ENCODE data around the gene DYSF. TPM values are rescaled to one million over a fixed set of nuclear protein-coding genes. Genes with fewer than 3 reads are reported as not detected.

DYSF gene
- total RNA-seq, 1 donor from 2014 or later, result 72.0 TPM

- Mint-ChIP-seq H3K27me3 (ENCODE audit: unreplicated experiment) (no peaks in the 10 kb centered on the region), H3K27ac (ENCODE audit: unreplicated experiment) (no peak overlapping the region), H3K9me3 (ENCODE audit: unreplicated experiment) (no peaks in the 10 kb centered on the region), H3K4me1 (ENCODE audit: unreplicated experiment) (peaks cover 7% of the 10 kb centered on the region), H3K4me3 (ENCODE audit: unreplicated experiment) (no peak overlapping the region), H3K36me3 (ENCODE audit: unreplicated experiment) (peaks cover 3% of the 10 kb centered on the region)
- TF ChIP-seq CTCF (IDR thresholded peaks at IDR 0.05), result no peak
- DNase-seq (ENCODE audit: extremely low spot score, unreplicated experiment), result peak; percentile 76
Observed at GRCh38 chr2:71613403-71613952, 160.1 kb downstream of the DYSF start.

GRCh38 chr2:71613953-71614925, 160.9 kb downstream of the DYSF start:
- H3K27ac Mint-ChIP-seq (ENCODE audit: unreplicated experiment), result peak overlapping the region; percentile 28
- H3K4me3 Mint-ChIP-seq (ENCODE audit: unreplicated experiment), result no peak overlapping the region
- TF ChIP-seq CTCF (IDR thresholded peaks at IDR 0.05), result no peak
- peaks cover 7% of the 10 kb centered on the region for H3K4me1 Mint-ChIP-seq (ENCODE audit: unreplicated experiment)
- H3K36me3 Mint-ChIP-seq (ENCODE audit: unreplicated experiment), result peaks cover 3% of the 10 kb centered on the region
- H3K9me3 Mint-ChIP-seq (ENCODE audit: unreplicated experiment), result no peaks in the 10 kb centered on the region
- H3K27me3 Mint-ChIP-seq (ENCODE audit: unreplicated experiment), result no peaks in the 10 kb centered on the region
- DNase-seq (ENCODE audit: extremely low spot score, unreplicated experiment), result peak; percentile 54

GRCh38 chr2:71614976-71615766, 161.8 kb downstream of the DYSF start:
- Mint-ChIP-seq H3K27ac (ENCODE audit: unreplicated experiment) (peak overlapping the region; percentile 28), H3K4me1 (ENCODE audit: unreplicated experiment) (peaks cover 7% of the 10 kb centered on the region), H3K4me3 (ENCODE audit: unreplicated experiment) (no peak overlapping the region), H3K36me3 (ENCODE audit: unreplicated experiment) (peaks cover 3% of the 10 kb centered on the region), H3K27me3 (ENCODE audit: unreplicated experiment) (no peaks in the 10 kb centered on the region), H3K9me3 (ENCODE audit: unreplicated experiment) (no peaks in the 10 kb centered on the region)
- no peak for TF ChIP-seq CTCF (IDR thresholded peaks at IDR 0.05)
- DNase-seq (ENCODE audit: extremely low spot score, unreplicated experiment), result peak; percentile 66

GRCh38 chr2:71615767-71616730, 162.7 kb downstream of the DYSF start:
- H3K4me3 Mint-ChIP-seq (ENCODE audit: unreplicated experiment), result no peak overlapping the region
- H3K36me3 Mint-ChIP-seq (ENCODE audit: unreplicated experiment), result peaks cover 5% of the 10 kb centered on the region
- no peak for TF ChIP-seq CTCF (IDR thresholded peaks at IDR 0.05)
- no peaks in the 10 kb centered on the region for H3K27me3 Mint-ChIP-seq (ENCODE audit: unreplicated experiment)
- H3K27ac Mint-ChIP-seq (ENCODE audit: unreplicated experiment), result no peak overlapping the region
- peaks cover 7% of the 10 kb centered on the region for H3K4me1 Mint-ChIP-seq (ENCODE audit: unreplicated experiment)
- H3K9me3 Mint-ChIP-seq (ENCODE audit: unreplicated experiment), result no peaks in the 10 kb centered on the region
- DNase-seq (ENCODE audit: extremely low spot score, unreplicated experiment), result peak; percentile 60

Measured in osteocyte (in vitro differentiated cells).